Hepatocyte (in vitro differentiated cells): ENCODE measurements around the gene NRP1. TPM values are rescaled to one million over a fixed set of nuclear protein-coding genes. Genes with fewer than 3 reads are reported as not detected.

Source experiments
- DNase-seq: peaks from one replicate; pipeline ENCODE4 v3.0.0-alpha.2; 2016; ENCODE audit warnings: low spot score
- H2AFZ ChIP-seq: fragments of 200-600 bp; sonication (generic); 2 replicates; pipeline ENCODE4 v1.6.0; 2016; ENCODE audit warnings: antibody characterized with exemption, mild to moderate bottlenecking
- H3K27ac ChIP-seq: fragments of 200-600 bp; sonication (generic); 2 replicates; pipeline ENCODE4 v1.5.1; 2016; ENCODE audit warnings: mild to moderate bottlenecking
- H3K27me3 ChIP-seq: fragments of 200-600 bp; sonication (generic); 2 replicates; pipeline ENCODE4 v1.6.1; 2016
- H3K36me3 ChIP-seq: fragments of 200-600 bp; sonication (generic); replicated peaks from 2 replicates; pipeline ENCODE4 v1.5.1; 2016; ENCODE audit warnings: low read depth; ENCODE audit not compliant: insufficient read depth
- H3K4me1 ChIP-seq: fragments of 200-600 bp; sonication (generic); 2 replicates; pipeline ENCODE4 v1.5.1; 2016; ENCODE audit warnings: mild to moderate bottlenecking, moderate library complexity; ENCODE audit not compliant: insufficient read depth
- H3K4me2 ChIP-seq: fragments of 200-600 bp; sonication (generic); 2 replicates; pipeline ENCODE4 v1.6.0; 2016
- H3K4me3 ChIP-seq: fragments of 200-600 bp; sonication (generic); 2 replicates; pipeline ENCODE4 v1.5.1; 2016; ENCODE audit warnings: mild to moderate bottlenecking
- H3K79me2 ChIP-seq: fragments of 200-600 bp; sonication (generic); 2 replicates; pipeline ENCODE4 v1.6.0; 2017; ENCODE audit warnings: mild to moderate bottlenecking
- H3K9me2 ChIP-seq: fragments of 200-600 bp; sonication (generic); replicated peaks from 2 replicates; pipeline ENCODE4 v1.6.0; 2017; ENCODE audit warnings: mild to moderate bottlenecking; ENCODE audit not compliant: insufficient read depth
- H3K9me3 ChIP-seq: fragments of 200-600 bp; sonication (generic); 2 replicates; pipeline ENCODE4 v1.5.1; 2016; ENCODE audit warnings: low read depth, mild to moderate bottlenecking
- H4K20me1 ChIP-seq: fragments of 200-600 bp; sonication (generic); 2 replicates; pipeline ENCODE4 v1.6.0; 2016; ENCODE audit warnings: mild to moderate bottlenecking; ENCODE audit not compliant: insufficient read depth, poor library complexity, severe bottlenecking
- CTCF ChIP-seq: fragments of 200-600 bp; sonication (generic); IDR thresholded peaks from 2 replicates; pipeline ENCODE4 v1.5.1; 2016; ENCODE audit warnings: antibody characterized with exemption, mild to moderate bottlenecking; ENCODE audit not compliant: poor library complexity
- EZH2 ChIP-seq: fragments of 200-600 bp; sonication (generic); IDR thresholded peaks from 2 replicates; pipeline ENCODE4 v1.6.1; 2016; ENCODE audit warnings: antibody characterized with exemption, mild to moderate bottlenecking, borderline replicate concordance
- EZH2phosphoT487 ChIP-seq: fragments of 200-600 bp; sonication (generic); IDR thresholded peaks from one replicate; pipeline ENCODE4 v1.6.1; 2018; ENCODE audit warnings: antibody characterized with exemption, mild to moderate bottlenecking, low read depth, moderate library complexity; ENCODE audit not compliant: unreplicated experiment, severe bottlenecking
- WGBS: methylation state at CpG from one replicate; pipeline ENCODE4 v1.1.6; 2016; ENCODE audit warnings: low lambda C conversion rate; ENCODE audit errors: missing lambda C conversion rate; 5-methylcytosine and 5-hydroxymethylcytosine counted together
- polyA plus RNA-seq: library from polyadenylated mRNA; unstranded; fragments of >200 nt; fragmentation: Nextera tagmentation; extraction: Ambion mirVana; gene quantifications from 2 replicates; pipeline ENCODE4 v1.2.1, GENCODE V29; 2016
- total RNA-seq: library from RNA; depleted of rRNA; stranded (reverse); fragments of >200 nt; gene quantifications from 2 replicates; pipeline ENCODE4 v1.2.3, GENCODE V29; 2014

The NRP1 gene
- total and polyA plus RNA-seq, 2 experiments from 2014 or later: 32.2 to 46.9 TPM

GRCh38 chr10:33235251-33235884 lies 99.1 kb downstream of the NRP1 start:
- no peaks in the 10 kb centered on the region for H3K9me2 ChIP-seq
- no peaks in the 10 kb centered on the region for H3K27me3 ChIP-seq
- H2AFZ ChIP-seq: no peak overlapping the region
- no peaks in the 10 kb centered on the region for H4K20me1 ChIP-seq
- H3K9me3 ChIP-seq: no peaks in the 10 kb centered on the region
- DNase-seq: no peak
- H3K36me3 ChIP-seq: no peaks in the 10 kb centered on the region
- H3K27ac ChIP-seq: peak overlapping the region; percentile 36
- H3K79me2 ChIP-seq: peaks cover 5% of the 10 kb centered on the region
- H3K4me3 ChIP-seq: no peak overlapping the region
- H3K4me1 ChIP-seq: peaks cover 49% of the 10 kb centered on the region
- no peak overlapping the region for H3K4me2 ChIP-seq
- TF ChIP-seq EZH2phosphoT487 (no peak), CTCF (no peak), EZH2 (no peak)
- WGBS: 64% methylated on average over 8 of the region's 8 CpGs

GRCh38 chr10:33234831-33235237 lies 99.6 kb downstream of the NRP1 start:
- no peaks in the 10 kb centered on the region for H3K9me2 ChIP-seq
- H2AFZ ChIP-seq: no peak overlapping the region
- H3K36me3 ChIP-seq: no peaks in the 10 kb centered on the region
- no peaks in the 10 kb centered on the region for H3K9me3 ChIP-seq
- no peak overlapping the region for H3K4me2 ChIP-seq
- peaks cover 43% of the 10 kb centered on the region for H3K4me1 ChIP-seq
- WGBS: 48% methylated on average over 1 of the region's 1 CpG
- peak overlapping the region; percentile 36 for H3K27ac ChIP-seq
- H3K79me2 ChIP-seq: peaks cover 5% of the 10 kb centered on the region
- no peaks in the 10 kb centered on the region for H4K20me1 ChIP-seq
- no peaks in the 10 kb centered on the region for H3K27me3 ChIP-seq
- DNase-seq: no peak
- no peak overlapping the region for H3K4me3 ChIP-seq
- TF ChIP-seq EZH2 (no peak), EZH2phosphoT487 (no peak), CTCF (no peak)

GRCh38 chr10:33233635-33234034 lies 100.8 kb downstream of the NRP1 start:
- H3K4me2 ChIP-seq: no peak overlapping the region
- WGBS: 94% methylated on average over 3 of the region's 3 CpGs
- DNase-seq: no peak
- H3K27me3 ChIP-seq: no peaks in the 10 kb centered on the region
- H3K27ac ChIP-seq: no peak overlapping the region
- no peaks in the 10 kb centered on the region for H4K20me1 ChIP-seq
- H3K9me2 ChIP-seq: no peaks in the 10 kb centered on the region
- peaks cover 8% of the 10 kb centered on the region for H3K79me2 ChIP-seq
- peaks cover 42% of the 10 kb centered on the region for H3K4me1 ChIP-seq
- H3K9me3 ChIP-seq: no peaks in the 10 kb centered on the region
- no peak overlapping the region for H3K4me3 ChIP-seq
- no peaks in the 10 kb centered on the region for H3K36me3 ChIP-seq
- no peak overlapping the region for H2AFZ ChIP-seq
- TF ChIP-seq EZH2 (no peak), CTCF (no peak), EZH2phosphoT487 (no peak)
